ENCODE data around the gene SH3PXD2B.

The SH3PXD2B gene

DNA sequence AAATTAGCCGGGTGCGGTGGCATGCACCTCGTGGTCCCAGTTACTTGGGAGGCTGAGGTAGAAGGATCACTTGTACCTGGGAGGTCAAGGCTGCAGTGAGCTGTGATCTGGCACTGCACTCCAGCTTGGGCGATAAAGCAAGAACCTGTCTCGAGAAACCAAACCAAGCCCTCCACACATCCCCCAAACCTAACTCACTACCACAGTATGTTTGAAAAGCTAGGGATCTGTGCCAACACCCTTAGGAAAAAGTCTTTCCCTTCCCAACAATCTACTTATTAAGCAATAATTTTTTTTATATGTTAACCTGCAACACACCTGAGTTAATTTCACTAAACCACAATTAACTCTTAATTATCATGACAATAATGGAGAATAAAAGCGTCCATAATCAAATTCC lies 173.0 kb downstream of the SH3PXD2B start:
- DNase-seq (ENCODE audit: low read depth) = no peak
- H3K4me3 ChIP-seq (ENCODE audit: control insufficient read depth, low read depth, low read length) = no peak overlapping the region; the same call in none of the 2 replicates
- TF ChIP-seq, protein P1, sequence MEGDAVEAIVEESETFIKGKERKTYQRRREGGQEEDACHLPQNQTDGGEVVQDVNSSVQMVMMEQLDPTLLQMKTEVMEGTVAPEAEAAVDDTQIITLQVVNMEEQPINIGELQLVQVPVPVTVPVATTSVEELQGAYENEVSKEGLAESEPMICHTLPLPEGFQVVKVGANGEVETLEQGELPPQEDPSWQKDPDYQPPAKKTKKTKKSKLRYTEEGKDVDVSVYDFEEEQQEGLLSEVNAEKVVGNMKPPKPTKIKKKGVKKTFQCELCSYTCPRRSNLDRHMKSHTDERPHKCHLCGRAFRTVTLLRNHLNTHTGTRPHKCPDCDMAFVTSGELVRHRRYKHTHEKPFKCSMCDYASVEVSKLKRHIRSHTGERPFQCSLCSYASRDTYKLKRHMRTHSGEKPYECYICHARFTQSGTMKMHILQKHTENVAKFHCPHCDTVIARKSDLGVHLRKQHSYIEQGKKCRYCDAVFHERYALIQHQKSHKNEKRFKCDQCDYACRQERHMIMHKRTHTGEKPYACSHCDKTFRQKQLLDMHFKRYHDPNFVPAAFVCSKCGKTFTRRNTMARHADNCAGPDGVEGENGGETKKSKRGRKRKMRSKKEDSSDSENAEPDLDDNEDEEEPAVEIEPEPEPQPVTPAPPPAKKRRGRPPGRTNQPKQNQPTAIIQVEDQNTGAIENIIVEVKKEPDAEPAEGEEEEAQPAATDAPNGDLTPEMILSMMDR (IDR thresholded peaks at IDR 0.05; ENCODE audit: control insufficient read depth, insufficient read depth, low read depth, low read length, missing control alignments) = no peak

DNA sequence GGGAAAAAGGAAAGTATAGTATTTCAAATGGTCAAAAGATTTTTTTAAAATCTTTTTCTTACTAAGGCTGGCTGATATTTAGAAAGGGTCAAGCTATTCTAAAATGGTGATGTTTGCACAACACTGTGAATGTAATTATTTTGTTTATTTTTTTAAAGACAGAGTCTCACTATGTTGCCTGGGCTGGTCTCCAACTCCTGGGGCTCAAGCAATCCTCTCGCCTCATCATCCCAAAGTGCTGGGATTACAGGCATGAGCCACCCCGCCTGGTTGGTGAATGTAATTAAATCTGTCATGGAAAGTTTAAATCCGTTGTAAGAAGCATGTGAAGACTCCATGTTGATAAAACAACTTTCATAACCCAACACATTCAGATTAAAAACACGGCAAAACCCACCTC lies 173.4 kb downstream of the SH3PXD2B start:
- DNase-seq (ENCODE audit: low read depth) = no peak
- TF ChIP-seq, protein P1 (IDR thresholded peaks at IDR 0.05; ENCODE audit: control insufficient read depth, insufficient read depth, low read depth, low read length, missing control alignments) = no peak
- no peak overlapping the region for H3K4me3 ChIP-seq (ENCODE audit: control insufficient read depth, low read depth, low read length)

DNA sequence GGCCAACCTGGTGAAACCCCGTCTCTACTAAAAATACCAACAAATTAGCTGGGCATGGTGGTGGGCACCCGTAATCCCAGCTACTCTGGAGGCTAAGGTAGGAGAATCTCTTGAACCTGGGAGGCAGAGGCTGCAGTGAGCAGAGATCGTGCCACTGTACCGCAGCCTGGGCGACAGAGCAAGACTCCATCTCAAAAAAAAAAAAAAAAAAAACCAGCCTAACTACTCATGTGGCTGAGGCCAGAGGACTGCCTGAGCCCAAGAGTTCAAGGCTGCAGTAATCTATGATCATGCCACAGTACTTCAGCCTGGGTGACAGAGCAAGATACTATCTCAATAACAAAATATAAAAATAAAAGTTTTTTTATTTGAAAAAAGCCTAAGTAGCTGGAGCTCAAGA lies 174.0 kb downstream of the SH3PXD2B start:
- DNase-seq (ENCODE audit: low read depth) = no peak
- TF ChIP-seq, protein P1 (IDR thresholded peaks at IDR 0.05; ENCODE audit: control insufficient read depth, insufficient read depth, low read depth, low read length, missing control alignments) = no peak
- H3K4me3 ChIP-seq (ENCODE audit: control insufficient read depth, low read depth, low read length) = no peak overlapping the region

DNA sequence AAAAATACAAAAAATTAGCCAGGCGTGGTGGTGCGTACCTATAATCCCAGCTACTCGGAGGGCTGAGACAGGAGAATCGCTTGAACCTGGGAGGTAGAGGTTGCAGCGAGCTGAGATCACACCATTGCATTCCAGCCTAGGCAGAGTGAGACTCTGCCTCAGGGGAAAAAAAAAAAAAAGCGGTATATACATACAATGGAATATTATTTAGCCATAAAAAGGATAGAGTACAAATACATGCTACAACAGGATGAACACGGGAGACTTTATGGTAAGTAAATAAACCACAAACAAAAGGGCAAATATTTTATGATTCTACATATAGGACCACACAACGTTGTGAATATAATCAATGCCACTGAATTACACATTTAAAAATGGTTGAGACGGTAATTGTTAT lies 176.0 kb downstream of the SH3PXD2B start:
- no peak for DNase-seq (ENCODE audit: low read depth)
- TF ChIP-seq, protein P1 (IDR thresholded peaks at IDR 0.05; ENCODE audit: control insufficient read depth, insufficient read depth, low read depth, low read length, missing control alignments) = no peak
- H3K4me3 ChIP-seq (ENCODE audit: control insufficient read depth, low read depth, low read length) = no peak overlapping the region

DNA sequence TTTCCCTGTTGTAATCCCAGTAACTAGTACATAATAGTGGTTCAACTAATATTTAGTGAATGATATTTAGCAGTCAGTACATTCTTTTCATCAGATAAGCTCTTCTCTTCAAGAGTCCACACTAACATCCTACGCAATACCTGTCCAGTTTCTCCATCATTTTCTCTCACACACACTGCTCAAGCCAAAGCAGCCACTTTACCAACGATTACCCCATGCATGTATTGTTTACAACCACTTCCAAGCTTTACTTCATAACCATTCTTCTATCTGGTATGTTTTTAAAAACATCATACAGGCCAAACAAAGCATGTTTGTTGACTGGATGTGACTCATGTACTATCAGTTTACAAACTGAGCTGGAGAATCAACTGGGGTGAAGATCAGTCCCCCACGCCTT lies 178.1 kb downstream of the SH3PXD2B start:
- DNase-seq (ENCODE audit: low read depth) = no peak
- no peak overlapping the region for H3K4me3 ChIP-seq (ENCODE audit: control insufficient read depth, low read depth, low read length)
- TF ChIP-seq, protein P1 (IDR thresholded peaks at IDR 0.05; ENCODE audit: control insufficient read depth, insufficient read depth, low read depth, low read length, missing control alignments) = no peak
